ENCODE measurements around the gene VTN.

VTN gene

DNA sequence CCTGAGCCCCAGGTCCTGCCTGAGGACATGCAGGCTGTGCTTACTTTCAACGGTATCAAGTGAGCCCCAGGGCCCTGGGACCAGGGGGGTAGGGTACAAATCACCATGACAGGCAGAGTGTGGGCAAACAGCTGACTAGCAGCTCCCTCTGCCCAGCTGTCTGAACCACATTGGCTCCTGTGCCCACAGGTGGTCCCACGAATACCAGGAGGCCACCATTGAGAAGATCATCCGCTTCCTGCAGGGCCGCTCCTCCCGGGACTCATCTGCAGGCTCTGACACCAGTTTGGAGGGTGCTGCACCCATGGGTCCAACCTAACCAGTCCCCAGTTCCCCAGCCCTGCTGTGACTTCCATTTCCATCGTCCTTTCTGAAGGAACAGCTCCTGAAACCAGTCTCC, 25.9 kb upstream of the VTN start:
- 92 to 96% methylated on average over 6 of the region's 6 CpGs for WGBS, 2 experiments (ENCODE audit: insufficient coverage in 2 of 2)
- peaks cover 54% of the 10 kb centered on the region for H3K4me1 ChIP-seq (ENCODE audit: control insufficient read depth, insufficient read depth, low read length, poor library complexity, severe bottlenecking)
- peaks cover 5% of the 10 kb centered on the region for H3K9me3 ChIP-seq (ENCODE audit: control insufficient read depth, low read length)
- H3K4me3 ChIP-seq (ENCODE audit: extremely low read depth, insufficient read depth, low read length, poor library complexity, severe bottlenecking): no peak overlapping the region
- peaks cover 45% of the 10 kb centered on the region for H3K36me3 ChIP-seq (ENCODE audit: control insufficient read depth, insufficient read depth, low read length)
- H3K27ac ChIP-seq (ENCODE audit: low read depth, low read length, severe bottlenecking): no peak overlapping the region

DNA sequence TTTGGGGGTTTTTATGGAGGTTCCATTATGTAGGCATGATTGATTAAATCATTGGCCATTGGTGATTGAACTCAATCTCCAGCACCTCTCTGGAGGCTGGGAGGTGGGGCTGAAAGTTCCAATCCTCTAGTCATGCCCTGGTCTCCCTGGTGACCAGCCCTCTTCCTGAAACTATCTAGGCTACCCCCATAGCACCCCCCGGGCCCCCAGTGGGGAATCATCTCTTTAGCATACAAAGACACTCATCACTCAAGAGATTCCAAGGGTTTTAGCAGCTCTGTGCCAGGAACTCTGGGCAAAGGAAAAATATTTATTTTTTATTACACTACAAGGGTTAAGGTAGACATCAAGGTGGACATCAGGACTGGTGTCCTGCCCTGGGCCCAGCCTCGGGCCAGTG, 25.3 kb upstream of the VTN start:
- peaks cover 54% of the 10 kb centered on the region for H3K4me1 ChIP-seq (ENCODE audit: control insufficient read depth, insufficient read depth, low read length, poor library complexity, severe bottlenecking)
- 100% methylated on average over 1 of the region's 2 CpGs for WGBS, 2 experiments (ENCODE audit: insufficient coverage in 2 of 2)
- peak overlapping the region; percentile 43 for H3K27ac ChIP-seq (ENCODE audit: low read depth, low read length, severe bottlenecking)
- H3K4me3 ChIP-seq (ENCODE audit: extremely low read depth, insufficient read depth, low read length, poor library complexity, severe bottlenecking): no peak overlapping the region
- H3K9me3 ChIP-seq (ENCODE audit: control insufficient read depth, low read length): peaks cover 10% of the 10 kb centered on the region
- H3K36me3 ChIP-seq (ENCODE audit: control insufficient read depth, insufficient read depth, low read length): peaks cover 51% of the 10 kb centered on the region

DNA sequence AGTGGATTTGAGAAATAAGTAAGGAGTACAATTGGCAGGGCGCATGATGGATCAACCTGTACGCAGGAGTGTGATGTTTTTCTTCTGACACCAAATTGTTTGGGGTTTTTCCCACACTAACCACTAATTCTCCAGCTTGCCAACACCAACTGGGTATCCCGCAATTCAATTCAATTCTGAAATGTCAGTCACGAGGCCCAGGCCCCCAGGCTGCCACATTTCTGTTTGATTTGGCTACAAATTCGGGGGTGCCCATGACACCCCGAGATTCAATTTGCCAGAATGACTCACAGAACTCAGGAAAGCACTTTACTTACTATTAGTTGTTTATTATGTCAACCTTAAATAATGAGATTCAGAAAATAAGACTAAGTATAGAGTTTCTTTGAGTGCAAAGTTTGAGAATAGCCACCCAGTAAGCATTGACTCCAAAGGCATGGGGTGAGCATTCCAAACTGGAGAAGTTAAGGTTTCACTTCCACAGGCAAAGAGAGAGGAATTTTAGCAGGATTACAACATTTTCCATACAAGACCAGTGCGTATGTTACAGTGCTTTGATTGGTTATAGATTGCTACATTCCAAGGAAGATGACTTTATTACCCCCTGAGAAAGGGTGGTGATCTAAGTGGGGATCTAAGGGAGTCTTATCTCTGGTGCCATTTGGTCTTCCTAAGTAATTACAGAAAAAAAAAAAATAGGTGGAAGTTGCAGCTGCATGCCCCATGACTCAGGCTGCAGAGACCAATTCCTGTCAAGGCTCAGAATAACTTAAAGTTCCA, 24.4 kb upstream of the VTN start:
- peaks cover 54% of the 10 kb centered on the region for H3K4me1 ChIP-seq (ENCODE audit: control insufficient read depth, insufficient read depth, low read length, poor library complexity, severe bottlenecking)
- WGBS, 2 experiments (ENCODE audit: insufficient coverage in 2 of 2): 86 to 93% methylated on average over 3 to 5 of the region's 7 CpGs
- peaks cover 10% of the 10 kb centered on the region for H3K9me3 ChIP-seq (ENCODE audit: control insufficient read depth, low read length)
- peak overlapping the region; percentile 88 for H3K27ac ChIP-seq (ENCODE audit: low read depth, low read length, severe bottlenecking)
- peak overlapping the region; percentile 8 for H3K4me3 ChIP-seq (ENCODE audit: extremely low read depth, insufficient read depth, low read length, poor library complexity, severe bottlenecking)
- H3K36me3 ChIP-seq (ENCODE audit: control insufficient read depth, insufficient read depth, low read length): peaks cover 54% of the 10 kb centered on the region

DNA sequence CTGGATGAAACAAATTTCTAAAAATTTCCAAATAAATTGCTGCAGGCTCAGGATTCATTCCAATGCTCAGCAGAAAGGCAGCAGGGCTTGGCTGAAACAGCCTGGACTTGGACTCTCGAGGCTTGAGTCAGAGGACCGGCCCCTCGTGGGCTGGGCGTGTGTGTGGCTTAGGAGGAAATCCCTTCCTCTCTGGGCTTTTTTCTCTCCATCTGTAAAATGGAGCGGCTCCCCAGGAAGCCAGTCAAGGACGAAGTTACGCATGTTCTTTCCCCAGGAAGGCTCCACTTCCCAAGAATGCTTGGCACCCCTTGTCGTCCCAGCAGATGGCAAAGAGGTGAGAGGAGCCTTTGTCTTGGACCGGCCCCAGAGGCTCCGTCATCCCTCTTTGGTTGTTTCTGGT, 22.4 kb upstream of the VTN start:
- peaks cover 74% of the 10 kb centered on the region for H3K36me3 ChIP-seq (ENCODE audit: control insufficient read depth, insufficient read depth, low read length)
- no peak overlapping the region for H3K4me3 ChIP-seq (ENCODE audit: extremely low read depth, insufficient read depth, low read length, poor library complexity, severe bottlenecking)
- no peak overlapping the region for H3K27ac ChIP-seq (ENCODE audit: low read depth, low read length, severe bottlenecking)
- peaks cover 10% of the 10 kb centered on the region for H3K9me3 ChIP-seq (ENCODE audit: control insufficient read depth, low read length)
- WGBS, 2 experiments (ENCODE audit: insufficient coverage in 2 of 2): 66 to 75% methylated on average over 9 of the region's 10 CpGs
- peaks cover 41% of the 10 kb centered on the region for H3K4me1 ChIP-seq (ENCODE audit: control insufficient read depth, insufficient read depth, low read length, poor library complexity, severe bottlenecking)

DNA sequence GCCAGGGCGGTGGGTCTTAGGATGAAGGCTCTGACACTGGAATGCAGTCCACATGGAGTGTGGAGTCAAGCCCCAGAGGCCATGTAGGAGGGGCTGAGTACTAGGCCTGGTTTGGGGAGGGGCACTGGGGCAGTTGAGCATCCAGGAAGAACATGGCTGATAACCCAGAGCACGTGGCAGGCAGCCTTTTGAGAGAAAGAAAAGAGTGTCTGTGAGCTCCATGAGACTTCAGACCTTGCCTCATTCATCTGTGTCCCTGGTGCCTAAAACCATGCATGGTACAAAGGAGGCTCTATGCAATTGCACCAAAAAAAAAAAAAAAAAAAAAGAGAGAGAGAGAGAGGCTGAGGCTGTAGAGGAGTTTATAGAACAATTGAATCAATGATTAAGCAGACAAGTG, 21.3 kb upstream of the VTN start:
- H3K4me3 ChIP-seq (ENCODE audit: extremely low read depth, insufficient read depth, low read length, poor library complexity, severe bottlenecking): no peak overlapping the region
- 50 to 83% methylated on average over 1 to 2 of the region's 2 CpGs for WGBS, 2 experiments (ENCODE audit: insufficient coverage in 2 of 2)
- H3K36me3 ChIP-seq (ENCODE audit: control insufficient read depth, insufficient read depth, low read length): peaks cover 71% of the 10 kb centered on the region
- H3K27ac ChIP-seq (ENCODE audit: low read depth, low read length, severe bottlenecking): no peak overlapping the region
- peaks cover 33% of the 10 kb centered on the region for H3K4me1 ChIP-seq (ENCODE audit: control insufficient read depth, insufficient read depth, low read length, poor library complexity, severe bottlenecking)
- peaks cover 10% of the 10 kb centered on the region for H3K9me3 ChIP-seq (ENCODE audit: control insufficient read depth, low read length)

DNA sequence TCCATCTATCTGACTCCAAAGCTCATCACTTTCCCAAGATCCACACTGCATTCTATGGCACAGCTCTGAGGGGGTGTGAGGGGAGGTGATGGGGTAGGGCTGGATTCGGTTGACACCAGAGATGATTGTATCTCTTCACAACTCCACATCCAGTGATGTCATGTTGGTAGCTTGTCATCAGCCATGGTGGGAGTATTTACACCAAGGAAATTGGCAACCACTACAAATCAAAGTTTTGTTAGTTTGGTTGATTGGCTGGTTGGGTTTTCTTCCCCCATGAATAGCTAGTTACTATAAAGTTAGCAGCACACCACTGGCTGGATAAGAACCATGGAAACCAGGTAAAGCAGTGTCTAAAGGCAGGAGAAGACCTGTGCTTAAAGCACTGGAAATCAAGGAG, 20.9 kb upstream of the VTN start:
- no peak overlapping the region for H3K4me3 ChIP-seq (ENCODE audit: extremely low read depth, insufficient read depth, low read length, poor library complexity, severe bottlenecking)
- WGBS, 2 experiments (ENCODE audit: insufficient coverage in 2 of 2): no CpG with 5 or more reads among the region's 1 CpG
- H3K36me3 ChIP-seq (ENCODE audit: control insufficient read depth, insufficient read depth, low read length): peaks cover 70% of the 10 kb centered on the region
- H3K27ac ChIP-seq (ENCODE audit: low read depth, low read length, severe bottlenecking): peak overlapping the region; percentile 29
- peaks cover 29% of the 10 kb centered on the region for H3K4me1 ChIP-seq (ENCODE audit: control insufficient read depth, insufficient read depth, low read length, poor library complexity, severe bottlenecking)
- peaks cover 10% of the 10 kb centered on the region for H3K9me3 ChIP-seq (ENCODE audit: control insufficient read depth, low read length)

DNA sequence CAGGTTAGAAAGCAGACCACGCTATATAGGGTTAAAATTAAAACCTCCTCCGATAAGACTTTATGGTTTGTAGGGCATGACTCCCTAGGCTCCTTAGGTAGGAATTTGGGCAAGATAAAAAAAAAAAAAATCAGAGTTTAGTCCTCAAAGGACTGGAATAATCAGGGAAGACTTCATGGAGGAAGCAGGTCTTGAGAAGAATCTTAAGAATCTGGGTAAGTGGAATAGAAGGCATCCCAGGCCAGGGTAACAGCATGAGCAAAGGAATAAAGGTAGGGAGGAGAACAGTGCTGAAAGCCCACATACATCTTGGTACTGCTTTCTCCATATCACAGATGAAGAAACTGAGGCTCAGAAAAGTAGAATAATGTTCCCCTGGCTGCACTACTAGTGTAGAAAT, 20.5 kb upstream of the VTN start:
- H3K36me3 ChIP-seq (ENCODE audit: control insufficient read depth, insufficient read depth, low read length): peaks cover 67% of the 10 kb centered on the region
- 88 to 100% methylated on average over 1 of the region's 2 CpGs for WGBS, 2 experiments (ENCODE audit: insufficient coverage in 2 of 2)

DNA sequence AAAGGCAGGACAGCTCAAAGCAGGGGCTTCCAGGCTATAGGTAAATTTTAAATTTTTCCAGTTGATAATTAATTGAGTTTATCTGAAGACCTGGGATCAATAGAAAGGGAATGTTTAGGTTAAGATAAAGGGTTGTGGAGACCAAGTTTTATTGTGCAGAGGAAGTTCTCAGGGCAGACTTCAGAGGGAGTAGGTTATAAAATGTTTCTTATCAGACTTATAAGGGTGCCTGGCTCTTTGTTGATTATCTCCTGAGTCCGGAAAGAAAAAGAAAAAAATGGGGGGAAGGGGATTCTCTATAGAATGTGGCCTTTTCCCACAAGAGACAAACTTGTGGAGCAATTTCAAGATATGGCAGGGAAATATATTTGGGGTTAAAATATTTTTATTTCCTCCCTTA, 20.0 kb upstream of the VTN start:
- Histone ChIP-seq H3K9me3 (ENCODE audit: control insufficient read depth, low read length) (peaks cover 10% of the 10 kb centered on the region), H3K27ac (ENCODE audit: low read depth, low read length, severe bottlenecking) (no peak overlapping the region), H3K36me3 (ENCODE audit: control insufficient read depth, insufficient read depth, low read length) (peaks cover 65% of the 10 kb centered on the region), H3K4me3 (ENCODE audit: extremely low read depth, insufficient read depth, low read length, poor library complexity, severe bottlenecking) (no peak overlapping the region), H3K4me1 (ENCODE audit: control insufficient read depth, insufficient read depth, low read length, poor library complexity, severe bottlenecking) (peaks cover 21% of the 10 kb centered on the region)
- WGBS, 2 experiments (ENCODE audit: insufficient coverage in 2 of 2): 100% methylated on average over 1 of the region's 1 CpG; no CpG with 5 or more reads in 1 of the 2 experiments

More for the DNA sequence above, 20.5 kb upstream of the VTN start:
- H3K4me1 ChIP-seq (ENCODE audit: control insufficient read depth, insufficient read depth, low read length, poor library complexity, severe bottlenecking): peaks cover 25% of the 10 kb centered on the region
- H3K27ac ChIP-seq (ENCODE audit: low read depth, low read length, severe bottlenecking): peak overlapping the region; percentile 29
- H3K9me3 ChIP-seq (ENCODE audit: control insufficient read depth, low read length): peaks cover 10% of the 10 kb centered on the region
- no peak overlapping the region for H3K4me3 ChIP-seq (ENCODE audit: extremely low read depth, insufficient read depth, low read length, poor library complexity, severe bottlenecking)

DNA sequence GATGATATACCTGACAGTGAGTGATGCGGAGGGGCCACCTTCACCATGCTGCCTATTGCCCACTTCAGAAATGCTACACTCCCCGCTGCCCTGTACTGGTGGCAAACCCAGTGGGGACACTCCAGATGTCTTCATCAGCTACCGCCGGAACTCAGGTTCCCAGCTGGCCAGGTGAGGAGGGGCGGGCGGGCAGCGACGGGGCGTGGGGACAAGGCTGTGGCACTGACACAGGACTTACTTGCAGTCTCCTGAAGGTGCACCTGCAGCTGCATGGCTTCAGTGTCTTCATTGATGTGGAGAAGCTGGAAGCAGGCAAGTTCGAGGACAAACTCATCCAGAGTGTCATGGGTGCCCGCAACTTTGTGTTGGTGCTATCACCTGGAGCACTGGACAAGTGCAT, 18.0 kb upstream of the VTN start:
- 93 to 94% methylated on average over 11 of the region's 11 CpGs for WGBS, 2 experiments (ENCODE audit: insufficient coverage in 2 of 2)
- no peak overlapping the region for H3K27ac ChIP-seq (ENCODE audit: low read depth, low read length, severe bottlenecking)

DNA sequence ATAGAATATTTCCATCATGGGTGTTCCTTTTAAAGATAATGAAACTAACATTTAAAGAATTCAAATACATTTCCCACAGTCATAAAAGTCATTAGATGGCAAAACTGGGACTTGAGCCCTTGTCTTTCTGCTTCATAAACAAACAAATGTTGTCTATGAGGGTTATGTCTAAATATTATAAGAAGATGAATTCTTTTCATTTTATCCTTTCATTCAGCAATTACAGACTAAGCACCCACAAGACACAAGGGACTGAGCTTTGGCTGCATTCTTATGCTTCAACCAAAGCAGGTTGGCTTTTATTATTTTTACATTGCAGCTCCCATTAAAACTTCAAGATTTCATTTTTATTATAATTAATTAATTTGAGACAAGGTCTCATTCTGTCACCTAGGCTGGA, 16.3 kb upstream of the VTN start:
- H3K36me3 ChIP-seq (ENCODE audit: control insufficient read depth, insufficient read depth, low read length): peaks cover 56% of the 10 kb centered on the region
- no peak overlapping the region for H3K4me3 ChIP-seq (ENCODE audit: extremely low read depth, insufficient read depth, low read length, poor library complexity, severe bottlenecking)
- peaks cover 9% of the 10 kb centered on the region for H3K9me3 ChIP-seq (ENCODE audit: control insufficient read depth, low read length)
- H3K27ac ChIP-seq (ENCODE audit: low read depth, low read length, severe bottlenecking): no peak overlapping the region
- H3K4me1 ChIP-seq (ENCODE audit: control insufficient read depth, insufficient read depth, low read length, poor library complexity, severe bottlenecking): peaks cover 3% of the 10 kb centered on the region

More for the DNA sequence above, 18.0 kb upstream of the VTN start:
- Histone ChIP-seq H3K4me3 (ENCODE audit: extremely low read depth, insufficient read depth, low read length, poor library complexity, severe bottlenecking) (no peak overlapping the region), H3K9me3 (ENCODE audit: control insufficient read depth, low read length) (peaks cover 10% of the 10 kb centered on the region), H3K36me3 (ENCODE audit: control insufficient read depth, insufficient read depth, low read length) (peaks cover 59% of the 10 kb centered on the region), H3K4me1 (ENCODE audit: control insufficient read depth, insufficient read depth, low read length, poor library complexity, severe bottlenecking) (peaks cover 6% of the 10 kb centered on the region)

DNA sequence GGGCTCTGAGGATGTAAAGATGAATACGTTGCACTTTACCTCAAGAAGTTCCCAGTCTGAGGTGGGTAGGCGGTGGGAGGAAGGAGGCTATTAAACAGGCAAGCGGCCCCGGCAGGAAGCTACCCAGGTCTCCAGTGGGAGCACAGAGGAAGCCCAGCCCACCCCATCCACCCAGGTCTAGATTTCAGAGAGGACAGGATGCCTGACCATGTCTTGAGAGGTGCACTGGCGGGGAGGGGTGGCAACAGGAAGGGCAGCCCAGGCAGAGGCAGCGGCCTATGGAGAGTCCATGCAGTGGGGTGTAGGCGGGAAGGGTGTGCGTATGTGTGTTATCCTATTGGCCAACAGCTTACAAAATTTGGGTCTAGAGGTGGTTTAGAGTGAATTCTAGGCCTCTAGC, 15.3 kb upstream of the VTN start:
- Histone ChIP-seq H3K9me3 (ENCODE audit: control insufficient read depth, low read length) (no peaks in the 10 kb centered on the region), H3K4me1 (ENCODE audit: control insufficient read depth, insufficient read depth, low read length, poor library complexity, severe bottlenecking) (peaks cover 5% of the 10 kb centered on the region), H3K36me3 (ENCODE audit: control insufficient read depth, insufficient read depth, low read length) (peaks cover 46% of the 10 kb centered on the region), H3K27ac (ENCODE audit: low read depth, low read length, severe bottlenecking) (no peak overlapping the region), H3K4me3 (ENCODE audit: extremely low read depth, insufficient read depth, low read length, poor library complexity, severe bottlenecking) (no peak overlapping the region)
- 90 to 92% methylated on average over 4 to 6 of the region's 8 CpGs for WGBS, 2 experiments (ENCODE audit: insufficient coverage in 2 of 2)
